Glutamatergic neuron (in vitro differentiated cells): ENCODE data around the gene KIAA0825. TPM values are rescaled to one million over a fixed set of nuclear protein-coding genes. Genes with fewer than 3 reads are reported as not detected.

Experiments used
- DNase-seq: peaks from one replicate; pipeline ENCODE4 v3.0.0; 2022
- H3K27ac Mint-ChIP-seq: one replicate; pipeline ENCODE4 v1.8.0; 2020; ENCODE audit warnings: mild to moderate bottlenecking, mixed read lengths, inconsistent platforms; ENCODE audit not compliant: unreplicated experiment
- H3K27me3 Mint-ChIP-seq: one replicate; pipeline ENCODE4 v1.8.0; 2020; ENCODE audit warnings: mild to moderate bottlenecking, moderate library complexity, mixed read lengths, inconsistent platforms; ENCODE audit not compliant: unreplicated experiment
- H3K36me3 Mint-ChIP-seq: one replicate; pipeline ENCODE4 v1.8.0; 2020; ENCODE audit warnings: mild to moderate bottlenecking, mixed read lengths, inconsistent platforms; ENCODE audit not compliant: unreplicated experiment
- H3K4me1 Mint-ChIP-seq: one replicate; pipeline ENCODE4 v1.8.0; 2020; ENCODE audit warnings: mild to moderate bottlenecking, low read depth, mixed read lengths, inconsistent platforms; ENCODE audit not compliant: unreplicated experiment
- H3K4me3 Mint-ChIP-seq: one replicate; pipeline ENCODE4 v1.8.0; 2020; ENCODE audit warnings: mild to moderate bottlenecking, mixed read lengths, inconsistent platforms; ENCODE audit not compliant: unreplicated experiment
- H3K9me3 Mint-ChIP-seq: one replicate; pipeline ENCODE4 v1.8.0; 2020; ENCODE audit warnings: mild to moderate bottlenecking, moderate library complexity, mixed read lengths, inconsistent platforms; ENCODE audit not compliant: unreplicated experiment
- CTCF ChIP-seq: fragments of 200-600 bp; sonication (generic); IDR thresholded peaks from one replicate; pipeline ENCODE4 v1.5.0; 2021; ENCODE audit not compliant: partially characterized antibody, unreplicated experiment
- total RNA-seq: library from RNA; stranded (reverse); fragmentation: NEBNext Ultra II Directional; extraction: Animal tissue kit (Norgen Biotek cat#: 25700); gene quantifications from one replicate; pipeline ENCODE4 v1.2.1, GENCODE V29; 2021; ENCODE audit not compliant: unreplicated experiment

Gene KIAA0825
- total RNA-seq, 1 donor from 2014 or later: 1.2 TPM

GRCh38 chr5:94223235-94223634, 395.2 kb downstream of the KIAA0825 start:
- no peaks in the 10 kb centered on the region for H3K9me3 Mint-ChIP-seq
- DNase-seq: no peak
- H3K36me3 Mint-ChIP-seq: no peaks in the 10 kb centered on the region
- H3K27ac Mint-ChIP-seq: no peak overlapping the region
- H3K4me3 Mint-ChIP-seq: no peak overlapping the region
- no peaks in the 10 kb centered on the region for H3K27me3 Mint-ChIP-seq
- H3K4me1 Mint-ChIP-seq: no peaks in the 10 kb centered on the region
- TF ChIP-seq CTCF: no peak

- Mint-ChIP-seq H3K36me3 (no peaks in the 10 kb centered on the region), H3K27me3 (no peaks in the 10 kb centered on the region), H3K4me1 (no peaks in the 10 kb centered on the region), H3K4me3 (no peak overlapping the region), H3K9me3 (no peaks in the 10 kb centered on the region), H3K27ac (no peak overlapping the region)
- no peak for DNase-seq
- TF ChIP-seq CTCF: no peak
These were observed 400.0 kb downstream of the KIAA0825 start for GRCh38 chr5:94218374-94218773.

- Mint-ChIP-seq H3K36me3 (no peaks in the 10 kb centered on the region), H3K4me3 (no peak overlapping the region), H3K4me1 (no peaks in the 10 kb centered on the region), H3K27me3 (no peaks in the 10 kb centered on the region), H3K9me3 (no peaks in the 10 kb centered on the region), H3K27ac (no peak overlapping the region)
- no peak for TF ChIP-seq CTCF
- DNase-seq: no peak
These were observed 400.7 kb downstream of the KIAA0825 start for GRCh38 chr5:94217745-94218144.

- Mint-ChIP-seq H3K4me1 (no peaks in the 10 kb centered on the region), H3K9me3 (no peaks in the 10 kb centered on the region), H3K27me3 (no peaks in the 10 kb centered on the region)
These were observed 401.2 kb downstream of the KIAA0825 start for GRCh38 chr5:94217216-94217615.

GRCh38 chr5:94212476-94212875, 405.9 kb downstream of the KIAA0825 start:
- H3K9me3 Mint-ChIP-seq: peaks cover 2% of the 10 kb centered on the region
- DNase-seq: no peak
- no peak overlapping the region for H3K4me3 Mint-ChIP-seq
- TF ChIP-seq CTCF: no peak
- no peaks in the 10 kb centered on the region for H3K4me1 Mint-ChIP-seq
- H3K36me3 Mint-ChIP-seq: no peaks in the 10 kb centered on the region
- no peak overlapping the region for H3K27ac Mint-ChIP-seq
- H3K27me3 Mint-ChIP-seq: no peaks in the 10 kb centered on the region

More at GRCh38 chr5:94217216-94217615, 401.2 kb downstream of the KIAA0825 start:
- H3K4me3 Mint-ChIP-seq: no peak overlapping the region
- H3K27ac Mint-ChIP-seq: no peak overlapping the region
- no peak for TF ChIP-seq CTCF
- H3K36me3 Mint-ChIP-seq: no peaks in the 10 kb centered on the region
- DNase-seq: no peak
